HEK293 (cell line): Measurements from ENCODE around the gene KAT5.
"Not testable (repeated sequence)": the region's sequence is repeated elsewhere in the genome, so short reads cannot be mapped to it uniquely, and the experiment has no call there.

Source experiments
- GLI4 ChIP-seq: fragments of 450-650 bp; formaldehyde crosslinking; IDR thresholded peaks from 2 replicates; pipeline ENCODE4 v1.5.1; 2016; ENCODE audit warnings: missing biosample characterization, missing genetic modification characterization
- REPIN1 ChIP-seq: fragments of 450-650 bp; formaldehyde crosslinking; IDR thresholded peaks from 2 replicates; pipeline ENCODE4 v1.5.1; 2017; ENCODE audit warnings: missing biosample characterization, missing genetic modification characterization, low read depth
- TCF7L2 ChIP-seq: IDR thresholded peaks from 2 replicates; pipeline ENCODE4 v1.6.1; 2011; ENCODE audit warnings: low read depth, mild to moderate bottlenecking, inconsistent platforms, low read length, moderate library complexity, borderline replicate concordance
- YY1 ChIP-seq: fragments of 450-650 bp; formaldehyde crosslinking; IDR thresholded peaks from 2 replicates; pipeline ENCODE4 v1.5.1; 2018; ENCODE audit warnings: missing biosample characterization, missing genetic modification characterization
- ZNF114 ChIP-seq: fragments of 450-650 bp; formaldehyde crosslinking; IDR thresholded peaks from 2 replicates; pipeline ENCODE4 v1.5.0; 2017; ENCODE audit warnings: missing biosample characterization, missing genetic modification characterization
- ZNF146 ChIP-seq: fragments of 450-650 bp; formaldehyde crosslinking; IDR thresholded peaks from 2 replicates; pipeline ENCODE4 v1.5.1; 2016; ENCODE audit warnings: missing biosample characterization, missing genetic modification characterization
- ZNF18 ChIP-seq: fragments of 450-650 bp; formaldehyde crosslinking; IDR thresholded peaks from 2 replicates; pipeline ENCODE4 v1.5.1; 2016; ENCODE audit warnings: missing biosample characterization, missing genetic modification characterization
- ZNF426 ChIP-seq: fragments of 450-650 bp; formaldehyde crosslinking; IDR thresholded peaks from 2 replicates; pipeline ENCODE4 v1.5.1; 2017; ENCODE audit warnings: missing biosample characterization, missing genetic modification characterization, mild to moderate bottlenecking, inconsistent platforms, moderate library complexity
- TF ChIP-seq, protein P1 (sequence below): fragments of 450-650 bp; formaldehyde crosslinking; IDR thresholded peaks from 2 replicates; pipeline ENCODE4 v1.5.1; 2016; ENCODE audit warnings: missing biosample characterization, missing genetic modification characterization
- TF ChIP-seq, protein P2 (sequence below): fragments of 450-650 bp; formaldehyde crosslinking; IDR thresholded peaks from 2 replicates; pipeline ENCODE4 v1.5.1; 2016; ENCODE audit warnings: missing biosample characterization, missing genetic modification characterization
- TF ChIP-seq, protein P3 (sequence below): fragments of 450-650 bp; formaldehyde crosslinking; IDR thresholded peaks from 2 replicates; pipeline ENCODE4 v1.5.1; 2016; ENCODE audit warnings: missing biosample characterization, missing genetic modification characterization
- TF ChIP-seq, protein P4 (sequence below): fragments of 450-650 bp; formaldehyde crosslinking; conservative IDR thresholded peaks from 2 replicates; pipeline ENCODE4 v1.5.1; 2016; ENCODE audit warnings: low read depth, missing biosample characterization, missing genetic modification characterization

DNA sequence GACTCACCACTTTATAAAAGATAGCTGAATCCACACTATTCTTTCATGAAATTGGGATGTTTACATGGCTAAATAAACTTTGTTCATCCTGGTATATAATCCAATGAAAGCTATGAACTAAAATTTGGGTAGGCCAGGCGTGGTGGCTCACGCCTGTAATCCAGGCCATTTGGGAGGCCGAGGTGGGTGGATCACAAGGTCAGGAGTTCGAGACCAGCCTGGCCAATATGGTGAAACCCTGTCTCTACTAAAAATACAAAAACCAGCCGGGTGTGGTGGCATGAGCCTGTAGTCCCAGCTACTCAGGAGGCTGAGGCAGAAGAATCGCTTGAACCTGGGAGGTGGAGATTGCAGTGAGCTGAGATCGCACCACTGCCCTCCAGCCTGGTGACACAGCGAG, 20.2 kb upstream of the KAT5 start:
- TF ChIP-seq, protein P1, sequence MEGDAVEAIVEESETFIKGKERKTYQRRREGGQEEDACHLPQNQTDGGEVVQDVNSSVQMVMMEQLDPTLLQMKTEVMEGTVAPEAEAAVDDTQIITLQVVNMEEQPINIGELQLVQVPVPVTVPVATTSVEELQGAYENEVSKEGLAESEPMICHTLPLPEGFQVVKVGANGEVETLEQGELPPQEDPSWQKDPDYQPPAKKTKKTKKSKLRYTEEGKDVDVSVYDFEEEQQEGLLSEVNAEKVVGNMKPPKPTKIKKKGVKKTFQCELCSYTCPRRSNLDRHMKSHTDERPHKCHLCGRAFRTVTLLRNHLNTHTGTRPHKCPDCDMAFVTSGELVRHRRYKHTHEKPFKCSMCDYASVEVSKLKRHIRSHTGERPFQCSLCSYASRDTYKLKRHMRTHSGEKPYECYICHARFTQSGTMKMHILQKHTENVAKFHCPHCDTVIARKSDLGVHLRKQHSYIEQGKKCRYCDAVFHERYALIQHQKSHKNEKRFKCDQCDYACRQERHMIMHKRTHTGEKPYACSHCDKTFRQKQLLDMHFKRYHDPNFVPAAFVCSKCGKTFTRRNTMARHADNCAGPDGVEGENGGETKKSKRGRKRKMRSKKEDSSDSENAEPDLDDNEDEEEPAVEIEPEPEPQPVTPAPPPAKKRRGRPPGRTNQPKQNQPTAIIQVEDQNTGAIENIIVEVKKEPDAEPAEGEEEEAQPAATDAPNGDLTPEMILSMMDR = not testable (repeated sequence)
- not testable (repeated sequence) for TF ChIP-seq ZNF146 (tag by site-specific recombination); YY1 (tag by site-specific recombination); GLI4 (tag by site-specific recombination); ZNF18 (tag by site-specific recombination); REPIN1 (tag by site-specific recombination); ZNF426 (tag by site-specific recombination); TCF7L2; ZNF114 (tag by site-specific recombination)
- TF ChIP-seq, protein P2, sequence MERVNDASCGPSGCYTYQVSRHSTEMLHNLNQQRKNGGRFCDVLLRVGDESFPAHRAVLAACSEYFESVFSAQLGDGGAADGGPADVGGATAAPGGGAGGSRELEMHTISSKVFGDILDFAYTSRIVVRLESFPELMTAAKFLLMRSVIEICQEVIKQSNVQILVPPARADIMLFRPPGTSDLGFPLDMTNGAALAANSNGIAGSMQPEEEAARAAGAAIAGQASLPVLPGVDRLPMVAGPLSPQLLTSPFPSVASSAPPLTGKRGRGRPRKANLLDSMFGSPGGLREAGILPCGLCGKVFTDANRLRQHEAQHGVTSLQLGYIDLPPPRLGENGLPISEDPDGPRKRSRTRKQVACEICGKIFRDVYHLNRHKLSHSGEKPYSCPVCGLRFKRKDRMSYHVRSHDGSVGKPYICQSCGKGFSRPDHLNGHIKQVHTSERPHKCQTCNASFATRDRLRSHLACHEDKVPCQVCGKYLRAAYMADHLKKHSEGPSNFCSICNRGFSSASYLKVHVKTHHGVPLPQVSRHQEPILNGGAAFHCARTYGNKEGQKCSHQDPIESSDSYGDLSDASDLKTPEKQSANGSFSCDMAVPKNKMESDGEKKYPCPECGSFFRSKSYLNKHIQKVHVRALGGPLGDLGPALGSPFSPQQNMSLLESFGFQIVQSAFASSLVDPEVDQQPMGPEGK = not testable (repeated sequence)
- TF ChIP-seq, protein P3, sequence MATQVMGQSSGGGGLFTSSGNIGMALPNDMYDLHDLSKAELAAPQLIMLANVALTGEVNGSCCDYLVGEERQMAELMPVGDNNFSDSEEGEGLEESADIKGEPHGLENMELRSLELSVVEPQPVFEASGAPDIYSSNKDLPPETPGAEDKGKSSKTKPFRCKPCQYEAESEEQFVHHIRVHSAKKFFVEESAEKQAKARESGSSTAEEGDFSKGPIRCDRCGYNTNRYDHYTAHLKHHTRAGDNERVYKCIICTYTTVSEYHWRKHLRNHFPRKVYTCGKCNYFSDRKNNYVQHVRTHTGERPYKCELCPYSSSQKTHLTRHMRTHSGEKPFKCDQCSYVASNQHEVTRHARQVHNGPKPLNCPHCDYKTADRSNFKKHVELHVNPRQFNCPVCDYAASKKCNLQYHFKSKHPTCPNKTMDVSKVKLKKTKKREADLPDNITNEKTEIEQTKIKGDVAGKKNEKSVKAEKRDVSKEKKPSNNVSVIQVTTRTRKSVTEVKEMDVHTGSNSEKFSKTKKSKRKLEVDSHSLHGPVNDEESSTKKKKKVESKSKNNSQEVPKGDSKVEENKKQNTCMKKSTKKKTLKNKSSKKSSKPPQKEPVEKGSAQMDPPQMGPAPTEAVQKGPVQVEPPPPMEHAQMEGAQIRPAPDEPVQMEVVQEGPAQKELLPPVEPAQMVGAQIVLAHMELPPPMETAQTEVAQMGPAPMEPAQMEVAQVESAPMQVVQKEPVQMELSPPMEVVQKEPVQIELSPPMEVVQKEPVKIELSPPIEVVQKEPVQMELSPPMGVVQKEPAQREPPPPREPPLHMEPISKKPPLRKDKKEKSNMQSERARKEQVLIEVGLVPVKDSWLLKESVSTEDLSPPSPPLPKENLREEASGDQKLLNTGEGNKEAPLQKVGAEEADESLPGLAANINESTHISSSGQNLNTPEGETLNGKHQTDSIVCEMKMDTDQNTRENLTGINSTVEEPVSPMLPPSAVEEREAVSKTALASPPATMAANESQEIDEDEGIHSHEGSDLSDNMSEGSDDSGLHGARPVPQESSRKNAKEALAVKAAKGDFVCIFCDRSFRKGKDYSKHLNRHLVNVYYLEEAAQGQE = not testable (repeated sequence)
- TF ChIP-seq, protein P4, sequence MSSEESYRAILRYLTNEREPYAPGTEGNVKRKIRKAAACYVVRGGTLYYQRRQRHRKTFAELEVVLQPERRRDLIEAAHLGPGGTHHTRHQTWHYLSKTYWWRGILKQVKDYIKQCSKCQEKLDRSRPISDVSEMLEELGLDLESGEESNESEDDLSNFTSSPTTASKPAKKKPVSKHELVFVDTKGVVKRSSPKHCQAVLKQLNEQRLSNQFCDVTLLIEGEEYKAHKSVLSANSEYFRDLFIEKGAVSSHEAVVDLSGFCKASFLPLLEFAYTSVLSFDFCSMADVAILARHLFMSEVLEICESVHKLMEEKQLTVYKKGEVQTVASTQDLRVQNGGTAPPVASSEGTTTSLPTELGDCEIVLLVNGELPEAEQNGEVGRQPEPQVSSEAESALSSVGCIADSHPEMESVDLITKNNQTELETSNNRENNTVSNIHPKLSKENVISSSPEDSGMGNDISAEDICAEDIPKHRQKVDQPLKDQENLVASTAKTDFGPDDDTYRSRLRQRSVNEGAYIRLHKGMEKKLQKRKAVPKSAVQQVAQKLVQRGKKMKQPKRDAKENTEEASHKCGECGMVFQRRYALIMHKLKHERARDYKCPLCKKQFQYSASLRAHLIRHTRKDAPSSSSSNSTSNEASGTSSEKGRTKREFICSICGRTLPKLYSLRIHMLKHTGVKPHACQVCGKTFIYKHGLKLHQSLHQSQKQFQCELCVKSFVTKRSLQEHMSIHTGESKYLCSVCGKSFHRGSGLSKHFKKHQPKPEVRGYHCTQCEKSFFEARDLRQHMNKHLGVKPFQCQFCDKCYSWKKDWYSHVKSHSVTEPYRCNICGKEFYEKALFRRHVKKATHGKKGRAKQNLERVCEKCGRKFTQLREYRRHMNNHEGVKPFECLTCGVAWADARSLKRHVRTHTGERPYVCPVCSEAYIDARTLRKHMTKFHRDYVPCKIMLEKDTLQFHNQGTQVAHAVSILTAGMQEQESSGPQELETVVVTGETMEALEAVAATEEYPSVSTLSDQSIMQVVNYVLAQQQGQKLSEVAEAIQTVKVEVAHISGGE (tag by site-specific recombination) = not testable (repeated sequence)
